Measurements from ENCODE around the gene HDAC4. TPM values are rescaled to one million over a fixed set of nuclear protein-coding genes. Genes with fewer than 3 reads are reported as not detected.
A peak's percentile ranks its signal among the peaks of the same experiment; 100 is the strongest.

HDAC4 gene
- total RNA-seq, 4 donors from 2014 or later: 21.6 to 72.7 (median 35.2) TPM

GRCh38 chr2:239343460-239343859, 57.4 kb downstream of the HDAC4 start:
- Histone ChIP-seq H3K27me3 (no peaks in the 10 kb centered on the region), H3K4me1 (peaks cover 0 to 18% (median 4%) of the 10 kb centered on the region in 3 donors), H3K9me3 (no peaks in the 10 kb centered on the region), H3K27ac (no peak overlapping the region), H3K4me3 (no peak overlapping the region), H3K36me3 (peaks cover 0 to 17% (median 0%) of the 10 kb centered on the region in 3 donors)
- DNase-seq: no peak
- 89 to 100% methylated on average over 5 of the region's 10 CpGs for WGBS, 2 donors
- no peak for TF ChIP-seq CTCF (IDR thresholded peaks at IDR 0.05)
- TF ChIP-seq POLR2A (IDR thresholded peaks at IDR 0.05): no peak
- intact Hi-C loops (cut with DNase I): no loop called here

GRCh38 chr2:239341840-239342239, 59.0 kb downstream of the HDAC4 start:
- no peaks in the 10 kb centered on the region for H3K9me3 ChIP-seq
- no peak overlapping the region for H3K27ac ChIP-seq
- no peaks in the 10 kb centered on the region for H3K27me3 ChIP-seq
- TF ChIP-seq CTCF (IDR thresholded peaks at IDR 0.05) (no peak), POLR2A (IDR thresholded peaks at IDR 0.05) (no peak)
- no peak for DNase-seq
- H3K4me1 ChIP-seq: peaks cover 10 to 31% (median 13%) of the 10 kb centered on the region in 3 donors
- intact Hi-C loops (cut with DNase I): no loop called here
- H3K4me3 ChIP-seq: no peak overlapping the region
- WGBS, 2 donors: 92 to 95% methylated on average over 2 of the region's 2 CpGs
- peaks cover 0 to 8% (median 0%) of the 10 kb centered on the region in 3 donors for H3K36me3 ChIP-seq

GRCh38 chr2:239341146-239341732, 59.6 kb downstream of the HDAC4 start:
- Histone ChIP-seq H3K4me1 (peaks cover 10 to 30% (median 17%) of the 10 kb centered on the region in 3 donors), H3K27ac (peak overlapping the region in 1 of 4 donors; percentile 1), H3K36me3 (peaks cover 0 to 8% (median 0%) of the 10 kb centered on the region in 3 donors), H3K27me3 (no peaks in the 10 kb centered on the region), H3K4me3 (no peak overlapping the region), H3K9me3 (no peaks in the 10 kb centered on the region)
- 73 to 74% methylated on average over 7 to 8 of the region's 8 CpGs for WGBS, 2 donors
- intact Hi-C loops (cut with DNase I): no loop called here
- TF ChIP-seq POLR2A (IDR thresholded peaks at IDR 0.05) (no peak), CTCF (IDR thresholded peaks at IDR 0.05) (no peak)
- DNase-seq: no peak

GRCh38 chr2:239339726-239340601, 60.9 kb downstream of the HDAC4 start:
- intact Hi-C loops (cut with DNase I): no loop called here
- TF ChIP-seq POLR2A (IDR thresholded peaks at IDR 0.05) (no peak), CTCF (IDR thresholded peaks at IDR 0.05) (no peak)
- WGBS, 2 donors: 88% methylated on average over 2 to 5 of the region's 7 CpGs
- Histone ChIP-seq H3K4me1 (peaks cover 10 to 30% (median 17%) of the 10 kb centered on the region in 3 donors), H3K9me3 (no peaks in the 10 kb centered on the region), H3K36me3 (peaks cover 0 to 5% (median 0%) of the 10 kb centered on the region in 3 donors), H3K4me3 (no peak overlapping the region), H3K27me3 (no peaks in the 10 kb centered on the region), H3K27ac (no peak overlapping the region)
- no peak for DNase-seq

- Histone ChIP-seq H3K4me3 (no peak overlapping the region), H3K27me3 (no peaks in the 10 kb centered on the region), H3K36me3 (no peaks in the 10 kb centered on the region), H3K27ac (no peak overlapping the region), H3K9me3 (no peaks in the 10 kb centered on the region), H3K4me1 (peaks cover 10 to 30% (median 17%) of the 10 kb centered on the region in 3 donors)
- no peak for TF ChIP-seq CTCF (IDR thresholded peaks at IDR 0.05)
- no peak for TF ChIP-seq POLR2A (IDR thresholded peaks at IDR 0.05)
- DNase-seq: no peak
- intact Hi-C loops (cut with DNase I): no loop called here
- WGBS, 2 donors: 87 to 100% methylated on average over 2 to 3 of the region's 6 CpGs
Measured at GRCh38 chr2:239339241-239339640, 61.6 kb downstream of the HDAC4 start.
